HG02938 (cell line): ENCODE data around the gene ENTR1.
A peak's percentile ranks its signal among the peaks of the same experiment; 100 is the strongest.

ENCODE experiments used
- ATAC-seq: cut with Tn5 transposase; IDR thresholded peaks from one replicate; pipeline ENCODE4 v1.9.1; 2021; ENCODE audit warnings: mild to moderate bottlenecking, moderate library complexity; ENCODE audit not compliant: unreplicated experiment

ENTR1 gene

GRCh38 chr9:136410500-136411287, at the start of gene ENTR1, which contains the start of gene PMPCA:
Gene ENTR1 (minus strand): TSS chr9:136410614. CDS start chr9:136410397, 217 bp downstream.
Gene PMPCA (plus strand): TSS chr9:136410658. CDS start chr9:136410669, 11 bp downstream.
- ATAC-seq = peak; percentile 84

GRCh38 chr9:136459425-136459824, 49.0 kb upstream of the ENTR1 start:
- no peak for ATAC-seq

DNA sequence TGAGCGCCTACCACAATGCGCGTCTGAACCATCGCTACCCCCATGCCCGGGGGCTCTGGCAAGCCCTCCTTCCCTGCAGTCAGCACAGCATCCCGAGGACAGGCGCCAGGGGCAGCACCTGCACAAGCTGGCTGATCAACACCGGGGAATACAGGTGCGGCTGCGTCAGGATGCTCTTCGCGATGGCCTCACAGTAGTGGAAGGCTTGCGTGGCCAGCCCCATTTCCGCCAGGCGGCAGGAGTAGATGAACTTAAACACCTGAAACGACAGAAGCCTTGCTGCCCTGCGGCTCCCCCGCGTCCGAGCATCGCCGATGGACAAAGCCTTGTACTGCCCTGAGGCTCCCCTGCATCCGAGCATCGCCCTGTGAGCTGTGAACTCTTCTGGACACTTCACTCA, 46.9 kb upstream of the ENTR1 start:
- no peak for ATAC-seq

DNA sequence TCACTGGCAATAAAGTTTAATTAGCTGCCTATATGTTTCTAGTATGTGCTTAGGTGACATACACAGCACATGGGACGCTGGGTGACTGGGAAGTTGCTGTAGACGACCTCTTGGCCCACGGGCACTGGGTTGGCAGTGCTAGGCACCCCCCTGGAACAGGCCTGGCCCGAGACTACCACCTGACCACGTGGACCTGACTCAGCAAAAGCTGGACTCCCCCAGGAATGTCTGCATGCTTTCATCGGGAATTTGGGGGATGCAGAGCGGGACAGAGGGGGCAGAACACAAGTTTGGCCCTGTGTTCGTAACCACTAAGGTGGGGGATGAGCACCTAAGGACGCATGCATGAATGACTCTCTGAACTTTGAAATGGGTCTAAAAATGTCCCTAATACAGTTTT, 45.8 kb upstream of the ENTR1 start:
- no peak for ATAC-seq

DNA sequence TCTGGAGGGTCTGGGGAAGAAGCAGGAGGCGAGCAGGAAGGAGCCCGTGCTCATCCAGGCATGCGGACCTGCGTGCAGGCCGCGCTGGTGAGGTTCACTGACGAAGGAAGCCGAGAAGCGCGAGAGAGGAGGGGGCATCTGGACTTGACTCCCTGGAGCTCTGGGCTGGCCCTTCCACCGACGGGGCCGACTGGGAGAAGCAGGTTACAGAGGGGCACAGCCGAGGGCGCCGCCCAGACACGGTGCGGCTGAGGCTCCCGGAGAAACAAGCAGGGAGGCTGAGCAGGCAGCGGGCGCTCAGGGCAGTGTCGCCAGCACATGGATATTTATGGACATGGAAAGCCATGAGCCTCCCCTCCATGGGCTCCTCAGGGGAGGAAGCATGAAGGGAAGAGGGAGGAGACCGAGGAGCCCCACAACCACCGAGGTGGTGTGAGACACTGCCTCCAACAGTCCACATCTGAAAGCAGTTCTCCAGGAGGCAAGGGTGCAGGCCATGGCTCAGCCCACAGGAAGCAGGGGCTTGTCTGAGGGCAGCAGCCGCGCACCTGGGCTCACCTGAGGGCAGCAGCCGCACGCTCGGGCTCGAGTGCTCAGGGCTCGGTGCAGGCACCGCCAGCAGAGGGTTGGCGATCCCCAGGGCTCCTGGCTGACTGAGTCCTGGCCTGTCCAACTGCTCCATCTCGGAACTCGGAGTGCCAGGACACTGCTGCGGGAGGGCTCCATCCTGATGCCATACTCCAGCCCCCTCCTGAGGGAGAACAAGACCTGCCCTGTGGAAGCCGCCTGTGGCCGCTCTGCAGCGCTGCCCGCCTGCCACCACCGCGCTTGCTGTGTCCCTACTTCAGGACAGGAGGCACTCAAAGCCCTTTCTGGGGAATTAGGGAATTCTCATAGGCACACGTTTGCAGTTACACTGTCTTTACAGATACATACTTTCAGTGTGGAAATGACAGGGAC, 44.9 kb upstream of the ENTR1 start:
- no peak for ATAC-seq

GRCh38 chr9:136454026-136454796, 43.8 kb upstream of the ENTR1 start:
- no peak for ATAC-seq

GRCh38 chr9:136453326-136453725, 42.9 kb upstream of the ENTR1 start:
- no peak for ATAC-seq

- no peak for ATAC-seq
Measured at GRCh38 chr9:136451221-136451877, 40.9 kb upstream of the ENTR1 start.

DNA sequence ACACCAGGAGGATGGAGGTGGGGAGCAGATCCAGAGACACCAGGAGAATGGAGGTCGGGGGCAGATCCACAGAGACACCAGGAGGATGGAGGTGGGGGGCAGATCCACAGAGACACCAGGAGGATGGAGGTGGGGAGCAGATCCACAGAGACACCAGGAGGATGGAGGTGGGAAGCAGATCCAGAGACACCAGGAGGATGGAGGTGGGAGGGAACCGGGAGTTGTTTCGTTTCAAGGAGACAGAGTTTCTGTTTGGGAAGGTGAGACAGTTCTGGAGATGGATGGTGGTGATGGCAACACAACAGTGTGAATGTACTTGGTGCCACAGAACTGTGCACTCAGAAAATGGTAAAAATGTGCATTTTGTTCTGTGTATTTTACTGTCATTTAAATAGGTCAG, 38.2 kb upstream of the ENTR1 start:
- no peak for ATAC-seq

GRCh38 chr9:136447173-136447778, 36.9 kb upstream of the ENTR1 start:
- ATAC-seq = no peak

GRCh38 chr9:136445799-136446198, 35.4 kb upstream of the ENTR1 start:
- no peak for ATAC-seq

- no peak for ATAC-seq
Measured at GRCh38 chr9:136444102-136444501, 33.7 kb upstream of the ENTR1 start.

DNA sequence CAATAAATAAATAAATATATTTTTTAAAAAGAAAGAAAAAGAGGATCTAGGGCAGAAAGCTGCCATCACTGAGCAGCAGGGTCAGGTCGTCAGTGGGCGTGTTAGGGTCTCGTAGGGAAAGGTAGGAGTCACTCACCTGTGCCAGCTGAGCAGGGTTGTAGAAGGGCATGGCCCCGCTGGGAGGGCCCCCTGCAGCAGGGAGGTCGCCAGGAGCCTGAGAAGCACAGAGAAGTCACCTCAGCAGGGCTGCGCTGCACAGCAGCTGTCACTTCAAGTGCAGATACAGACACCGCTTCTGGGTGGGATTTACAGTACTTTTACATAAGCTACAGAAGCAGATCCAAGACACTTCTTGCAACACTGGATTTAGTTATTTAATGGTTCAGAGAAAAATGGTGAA, 33.3 kb upstream of the ENTR1 start:
- no peak for ATAC-seq

- no peak for ATAC-seq
Measured at GRCh38 chr9:136443087-136443486, 32.7 kb upstream of the ENTR1 start.

DNA sequence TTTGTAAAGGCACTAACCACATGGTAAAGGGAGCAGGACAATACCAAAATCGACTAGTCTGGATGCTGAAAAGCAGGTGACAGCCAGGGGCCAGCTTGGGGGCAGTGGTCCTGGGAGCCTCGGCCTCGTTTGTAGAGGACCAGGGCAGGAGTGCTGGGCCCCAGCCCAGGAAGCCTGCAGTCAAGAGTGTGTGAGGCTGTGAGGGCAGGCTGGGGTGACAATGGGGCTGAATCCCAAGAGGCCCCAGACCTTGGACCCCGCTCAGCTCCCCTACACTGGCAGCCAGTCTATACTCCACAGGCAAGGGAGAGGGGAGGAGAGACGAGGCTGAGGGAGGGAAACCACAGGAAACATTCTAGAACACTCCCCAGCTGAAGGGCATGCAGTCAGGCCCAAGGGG, 31.9 kb upstream of the ENTR1 start:
- ATAC-seq = no peak

- no peak for ATAC-seq
Measured at GRCh38 chr9:136441681-136442245, 31.3 kb upstream of the ENTR1 start.

DNA sequence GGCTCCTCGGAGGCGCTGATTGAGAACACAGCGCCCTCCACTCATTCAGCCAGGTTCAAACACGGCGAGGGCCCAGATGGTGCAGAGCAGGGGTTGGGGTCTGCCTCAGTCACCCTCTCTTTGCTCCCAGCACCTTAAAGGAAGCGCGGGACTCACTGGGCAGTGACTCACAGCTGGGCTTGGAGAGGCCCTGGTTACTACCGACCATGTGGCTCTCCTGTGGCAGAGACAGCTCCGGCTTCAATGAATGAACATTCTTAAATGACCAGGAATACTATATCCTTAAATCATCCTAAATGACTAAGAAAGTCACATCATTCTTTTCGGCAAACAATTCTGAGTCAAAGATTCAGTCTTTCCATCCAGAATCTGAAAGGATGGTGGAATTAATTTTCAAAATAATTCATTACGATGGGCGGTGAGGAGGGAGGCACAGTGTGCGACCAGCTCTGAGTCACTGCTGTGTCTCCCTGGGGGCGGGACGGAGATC, 30.8 kb upstream of the ENTR1 start:
- ATAC-seq = no peak

DNA sequence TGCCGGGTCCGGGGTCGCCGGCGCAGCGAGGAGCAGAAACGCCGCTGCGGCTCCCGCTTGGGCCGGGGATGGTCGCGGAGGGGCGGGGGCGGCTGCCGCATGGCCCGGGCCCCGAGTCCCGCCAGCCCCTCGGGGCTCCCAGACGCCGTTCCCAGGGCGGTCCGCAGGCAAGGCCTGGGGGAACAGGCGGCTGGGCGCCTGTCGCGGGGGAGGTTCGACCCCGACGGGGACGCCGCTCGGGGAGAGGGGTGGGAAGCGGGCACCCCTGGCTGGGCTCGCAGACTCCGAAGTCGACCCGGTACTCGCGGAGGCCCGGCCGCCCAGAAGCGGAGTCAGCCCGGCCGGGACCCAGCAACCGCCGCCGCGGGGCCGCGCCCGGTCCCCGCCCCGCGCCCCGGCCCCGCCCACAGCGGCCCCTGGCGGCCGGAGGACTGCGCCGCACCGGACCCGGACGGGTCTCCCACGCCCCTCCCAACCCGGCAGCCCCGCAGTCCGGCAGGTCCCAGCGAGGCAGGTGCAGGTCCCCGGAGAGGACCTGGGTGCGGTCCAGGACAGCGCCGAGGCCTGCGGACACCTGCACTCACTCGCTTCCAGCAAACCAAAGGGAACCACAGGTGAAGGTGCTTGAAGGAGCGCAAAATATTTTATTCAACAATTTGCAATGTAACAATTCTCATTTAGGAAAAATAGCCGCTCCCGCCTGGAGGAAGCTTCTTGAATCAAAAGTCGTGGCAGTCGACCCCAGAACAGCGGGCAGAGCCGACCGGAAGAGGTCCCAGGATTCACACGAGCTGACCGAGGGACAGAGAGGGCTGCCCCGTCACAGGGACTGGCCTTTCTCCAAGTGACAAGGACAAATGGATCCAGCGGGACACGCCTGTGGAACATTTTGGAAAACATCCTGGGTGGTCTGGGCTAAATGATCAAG, 29.3 kb upstream of the ENTR1 start, which contains the start of gene INPP5E:
TSS of gene INPP5E (minus strand) at position 365 of the 928 bp plus-strand sequence. CDS start 426 bp downstream, outside the sequence.
- peak; percentile 47 for ATAC-seq
